OCI-LY7 (cell line): ENCODE data around the gene IGSF22. TPM values are rescaled to one million over a fixed set of nuclear protein-coding genes. Genes with fewer than 3 reads are reported as not detected.

Experiments
- BruUV-seq: library from RNA; stranded (reverse); fragments of 400-500 nt; replicated peaks from 2 replicates; lab custom pipeline; 2021; lab: Mats Ljungman, UMichigan
- CTCF ChIA-PET: fragments of 300-600 bp; sonication (Branson Sonifier 250); formaldehyde crosslinking; loops from one replicate; lab custom pipeline; 2022; ENCODE audit warnings: antibody characterized with exemption; ENCODE audit not compliant: unreplicated experiment; lab: Charles Lee
- POLR2A ChIA-PET: fragments of 300-600 bp; sonication (Branson Sonifier 250); formaldehyde crosslinking; loops from one replicate; lab custom pipeline; 2022; ENCODE audit warnings: antibody characterized with exemption; lab: Charles Lee
- DNase-seq: peaks from one replicate; pipeline ENCODE4 v3.0.0-alpha.2; 2015; ENCODE audit warnings: low spot score
- H2AFZ ChIP-seq: fragments of 200-600 bp; sonication (generic), shearing (Covaris generic); 2 replicates; pipeline ENCODE4 v1.6.1; 2014; ENCODE audit warnings: mild to moderate bottlenecking, antibody characterized with exemption, low read length, moderate library complexity
- H3K27ac ChIP-seq: fragments of 200-600 bp; sonication (generic); 2 replicates; pipeline ENCODE4 v1.5.1; 2014; ENCODE audit warnings: mixed run types, low read depth, mild to moderate bottlenecking, moderate library complexity, low read length, inconsistent platforms; ENCODE audit not compliant: poor library complexity, severe bottlenecking
- H3K36me3 ChIP-seq: fragments of 200-600 bp; sonication (generic); 2 replicates; pipeline ENCODE4 v1.6.1; 2014; ENCODE audit warnings: mild to moderate bottlenecking, antibody characterized with exemption, low read length, moderate library complexity, mixed read lengths; ENCODE audit not compliant: insufficient read depth
- H3K4me1 ChIP-seq: fragments of 200-600 bp; sonication (generic); 2 replicates; pipeline ENCODE4 v1.5.1; 2014; ENCODE audit warnings: mild to moderate bottlenecking, low read length; ENCODE audit not compliant: insufficient read depth, poor library complexity, severe bottlenecking
- H3K4me2 ChIP-seq: fragments of 200-600 bp; sonication (generic); 2 replicates; pipeline ENCODE4 v1.6.1; 2014; ENCODE audit warnings: mild to moderate bottlenecking, low read length
- H3K4me3 ChIP-seq: fragments of 200-600 bp; sonication (generic); 2 replicates; pipeline ENCODE4 v1.5.1; 2014; ENCODE audit warnings: mild to moderate bottlenecking, low read depth, low read length; ENCODE audit not compliant: poor library complexity, severe bottlenecking
- H3K79me2 ChIP-seq: fragments of 200-600 bp; sonication (generic); 2 replicates; pipeline ENCODE4 v1.6.1; 2016; ENCODE audit warnings: low read depth, mild to moderate bottlenecking, low read length, moderate library complexity, mixed read lengths; ENCODE audit not compliant: insufficient read depth
- H3K9me2 ChIP-seq: fragments of 200-600 bp; sonication (generic); 2 replicates; pipeline ENCODE4 v1.6.1; 2016; ENCODE audit warnings: mild to moderate bottlenecking, low read length, mixed read lengths; ENCODE audit not compliant: insufficient read depth
- H3K9me3 ChIP-seq: fragments of 200-600 bp; sonication (generic); 2 replicates; pipeline ENCODE4 v1.6.1; 2014; ENCODE audit warnings: mild to moderate bottlenecking, mixed run types, low read length, mixed read lengths
- H4K20me1 ChIP-seq: fragments of 200-600 bp; sonication (generic); 2 replicates; pipeline ENCODE4 v1.6.1; 2014; ENCODE audit warnings: mild to moderate bottlenecking, antibody characterized with exemption, low read length, moderate library complexity, mixed read lengths; ENCODE audit not compliant: insufficient read depth
- EZH2phosphoT487 ChIP-seq: fragments of 200-600 bp; sonication (generic); IDR thresholded peaks from 2 replicates; pipeline ENCODE4 v1.6.1; 2018; ENCODE audit warnings: low read depth, borderline replicate concordance, mild to moderate bottlenecking, mixed run types, antibody characterized with exemption, low read length, moderate library complexity, mixed read lengths
- intact Hi-C: fragments of 100-400 bp; cut with micrococcal nuclease; formaldehyde crosslinking; loops from one replicate; pipeline ENCODE4 v1.10.0; 2022; ENCODE audit not compliant: unreplicated experiment
- total RNA-seq, 2 experiments: library from RNA; depleted of rRNA in 1 of 2; stranded (reverse); fragments of >200 nt in 1 of 2; shearing (Covaris generic) in 1 of 2; gene quantifications; 2 replicates each; pipeline ENCODE4 v1.2.3, GENCODE V29; 2014 to 2022
- TF ChIP-seq, protein P1 (sequence below): fragments of 200-600 bp; sonication (generic); conservative IDR thresholded peaks from 2 replicates; pipeline ENCODE4 v1.5.1; 2014; ENCODE audit warnings: mild to moderate bottlenecking, antibody characterized with exemption, low read length, moderate library complexity, mixed read lengths

IGSF22 gene
- total RNA-seq, 2 experiments from 2014 or later = not detected

DNA sequence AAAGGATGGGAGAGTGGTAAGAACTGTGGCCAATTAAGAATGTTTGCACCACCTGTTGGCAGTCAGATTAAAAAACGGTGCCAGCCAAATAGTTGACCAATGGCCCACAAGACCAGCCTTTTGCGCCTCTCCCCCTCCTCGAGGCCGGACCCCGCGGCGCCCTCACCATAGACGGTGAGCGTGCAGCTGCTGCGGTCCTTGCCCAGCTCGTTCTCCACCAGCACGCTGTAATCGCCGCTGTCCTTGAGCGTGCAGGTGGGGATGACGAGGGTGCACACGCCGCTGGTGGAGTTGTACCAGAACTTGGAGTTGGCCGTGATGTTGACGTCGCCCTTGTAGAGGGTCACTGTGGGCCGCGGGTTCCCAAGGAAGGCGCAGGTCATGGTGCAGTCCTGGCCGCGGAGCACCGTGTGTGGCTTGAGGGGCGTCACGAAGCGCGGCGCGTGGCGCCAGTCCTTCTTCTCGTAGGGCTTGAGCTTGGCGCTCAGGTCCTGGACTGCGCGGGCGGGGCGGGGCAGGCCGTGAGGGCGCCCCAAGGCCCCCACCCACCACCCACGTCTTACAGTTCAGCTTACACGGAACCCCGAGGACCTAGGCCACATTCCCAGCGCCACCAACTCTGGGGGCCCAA is 20.2 kb downstream of the IGSF22 start:
- H3K4me3 ChIP-seq = no peak overlapping the region
- H3K27ac ChIP-seq = no peak overlapping the region
- H4K20me1 ChIP-seq = no peaks in the 10 kb centered on the region
- ChIA-PET CTCF (no interaction called here), POLR2A (no interaction called here)
- H3K79me2 ChIP-seq = no peaks in the 10 kb centered on the region
- H3K4me1 ChIP-seq = no peaks in the 10 kb centered on the region
- no peaks in the 10 kb centered on the region for H3K36me3 ChIP-seq
- H3K4me2 ChIP-seq = no peak overlapping the region
- no peaks in the 10 kb centered on the region for H3K9me2 ChIP-seq
- no TSS peak for BruUV-seq
- no peak overlapping the region for H2AFZ ChIP-seq
- no peak for TF ChIP-seq EZH2phosphoT487
- TF ChIP-seq, protein P1, sequence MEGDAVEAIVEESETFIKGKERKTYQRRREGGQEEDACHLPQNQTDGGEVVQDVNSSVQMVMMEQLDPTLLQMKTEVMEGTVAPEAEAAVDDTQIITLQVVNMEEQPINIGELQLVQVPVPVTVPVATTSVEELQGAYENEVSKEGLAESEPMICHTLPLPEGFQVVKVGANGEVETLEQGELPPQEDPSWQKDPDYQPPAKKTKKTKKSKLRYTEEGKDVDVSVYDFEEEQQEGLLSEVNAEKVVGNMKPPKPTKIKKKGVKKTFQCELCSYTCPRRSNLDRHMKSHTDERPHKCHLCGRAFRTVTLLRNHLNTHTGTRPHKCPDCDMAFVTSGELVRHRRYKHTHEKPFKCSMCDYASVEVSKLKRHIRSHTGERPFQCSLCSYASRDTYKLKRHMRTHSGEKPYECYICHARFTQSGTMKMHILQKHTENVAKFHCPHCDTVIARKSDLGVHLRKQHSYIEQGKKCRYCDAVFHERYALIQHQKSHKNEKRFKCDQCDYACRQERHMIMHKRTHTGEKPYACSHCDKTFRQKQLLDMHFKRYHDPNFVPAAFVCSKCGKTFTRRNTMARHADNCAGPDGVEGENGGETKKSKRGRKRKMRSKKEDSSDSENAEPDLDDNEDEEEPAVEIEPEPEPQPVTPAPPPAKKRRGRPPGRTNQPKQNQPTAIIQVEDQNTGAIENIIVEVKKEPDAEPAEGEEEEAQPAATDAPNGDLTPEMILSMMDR = no peak
- intact Hi-C loops = no loop called here
- H3K9me3 ChIP-seq = no peaks in the 10 kb centered on the region
- DNase-seq = no peak

DNA sequence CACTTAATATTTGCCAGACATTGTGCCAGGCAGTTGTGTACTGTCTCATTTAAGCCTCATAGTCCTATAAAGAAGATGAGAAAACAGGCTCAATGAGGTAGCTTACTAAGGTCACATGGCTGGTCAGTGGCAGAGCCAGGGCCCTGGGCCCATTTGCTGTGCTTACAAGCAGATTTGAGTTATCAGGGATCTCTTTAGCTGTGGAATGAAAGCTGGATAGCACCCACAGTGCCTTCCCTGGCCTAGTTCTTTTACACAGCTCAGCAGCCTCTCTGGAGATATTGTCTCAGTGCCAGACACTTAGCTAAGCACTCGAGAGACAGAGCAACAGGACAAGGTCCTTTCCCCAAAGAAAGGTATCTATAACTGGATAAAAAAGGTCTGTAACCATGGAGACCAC is 21.3 kb downstream of the IGSF22 start:
- no peak overlapping the region for H3K4me2 ChIP-seq
- DNase-seq = no peak
- intact Hi-C loops = no loop called here
- TF ChIP-seq EZH2phosphoT487 = no peak
- TF ChIP-seq, protein P1 = no peak
- H3K9me3 ChIP-seq = no peaks in the 10 kb centered on the region
- H4K20me1 ChIP-seq = no peaks in the 10 kb centered on the region
- H3K36me3 ChIP-seq = no peaks in the 10 kb centered on the region
- no peaks in the 10 kb centered on the region for H3K79me2 ChIP-seq
- H2AFZ ChIP-seq = no peak overlapping the region
- H3K4me3 ChIP-seq = no peak overlapping the region
- peaks cover 2% of the 10 kb centered on the region for H3K4me1 ChIP-seq
- no peaks in the 10 kb centered on the region for H3K9me2 ChIP-seq
- H3K27ac ChIP-seq = no peak overlapping the region
- ChIA-PET POLR2A (no interaction called here), CTCF (no interaction called here)
- BruUV-seq = no TSS peak

DNA sequence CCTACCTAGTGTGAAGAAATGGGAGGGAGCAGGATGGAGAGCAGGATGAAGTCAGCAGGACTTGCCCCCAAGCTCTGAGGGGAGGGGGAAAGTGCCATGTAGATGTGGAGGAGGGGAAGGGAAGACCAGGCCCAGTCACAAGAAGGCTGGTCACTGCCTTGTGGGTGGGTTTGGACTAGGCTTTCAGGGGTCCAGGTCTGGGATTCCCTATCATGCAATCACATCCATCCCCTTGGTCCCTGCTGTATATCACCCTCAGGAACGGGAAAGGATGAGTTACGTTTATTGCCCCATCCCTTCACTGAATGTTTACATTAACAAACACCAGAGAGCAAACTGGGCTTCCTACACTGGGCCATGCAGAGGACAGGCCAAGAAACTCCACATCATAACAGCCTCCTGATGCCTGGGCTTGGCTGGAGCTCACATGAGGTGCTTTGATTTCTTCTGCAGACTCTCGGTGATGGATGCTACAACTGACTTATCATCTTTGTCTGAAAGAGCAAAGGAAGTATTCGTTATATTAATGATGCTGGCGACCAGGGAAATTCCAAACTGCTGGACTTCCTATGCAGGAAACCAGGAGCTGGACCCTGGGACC is 21.8 kb downstream of the IGSF22 start:
- Histone ChIP-seq H3K9me3 (no peaks in the 10 kb centered on the region), H2AFZ (no peak overlapping the region), H3K4me1 (peaks cover 7% of the 10 kb centered on the region), H3K27ac (no peak overlapping the region), H3K9me2 (no peaks in the 10 kb centered on the region), H3K36me3 (no peaks in the 10 kb centered on the region), H4K20me1 (no peaks in the 10 kb centered on the region), H3K4me2 (no peak overlapping the region), H3K79me2 (no peaks in the 10 kb centered on the region), H3K4me3 (no peak overlapping the region)
- ChIA-PET POLR2A (no interaction called here), CTCF (no interaction called here)
- no peak for TF ChIP-seq EZH2phosphoT487
- TF ChIP-seq, protein P1 = no peak
- no TSS peak for BruUV-seq
- intact Hi-C loops = no loop called here
- DNase-seq = no peak
